RPMI8226 (cell line): Measurements from ENCODE around the gene CBFA2T3.
A peak's percentile ranks its signal among the peaks of the same experiment; 100 is the strongest.
"Not testable (repeated sequence)": the region's sequence is repeated elsewhere in the genome, so short reads cannot be mapped to it uniquely, and the experiment has no call there.

Experiments
- DNase-seq: peaks from one replicate; pipeline ENCODE4 v3.0.0-alpha.2; 2015

Gene CBFA2T3

GRCh38 chr16:88977018-88977811 lies at the start of gene CBFA2T3:
CBFA2T3 (minus strand) TSS chr16:88977207; CDS start chr16:88976807, 400 bp downstream.
- peak; percentile 90 for DNase-seq

GRCh38 chr16:89026121-89026612 lies 49.2 kb upstream of the CBFA2T3 start:
- peak; percentile 68 for DNase-seq

GRCh38 chr16:89025636-89026035 lies 48.6 kb upstream of the CBFA2T3 start:
- no peak for DNase-seq

- DNase-seq: no peak
These were observed 47.6 kb upstream of the CBFA2T3 start for GRCh38 chr16:89024546-89025060.

GRCh38 chr16:89023621-89024511 lies 46.9 kb upstream of the CBFA2T3 start:
- DNase-seq: no peak

- DNase-seq: no peak
These were observed 46.1 kb upstream of the CBFA2T3 start for GRCh38 chr16:89023151-89023551.

- DNase-seq: no peak
These were observed 45.2 kb upstream of the CBFA2T3 start for GRCh38 chr16:89022051-89022836.

GRCh38 chr16:89020925-89021595 lies 44.1 kb upstream of the CBFA2T3 start:
- DNase-seq: no peak

GRCh38 chr16:89020068-89020924 lies 43.3 kb upstream of the CBFA2T3 start:
- DNase-seq: no peak

GRCh38 chr16:89019511-89019910 lies 42.5 kb upstream of the CBFA2T3 start:
- no peak for DNase-seq

GRCh38 chr16:89018282-89019158 lies 41.5 kb upstream of the CBFA2T3 start:
- DNase-seq: no peak

GRCh38 chr16:89017543-89018281 lies 40.7 kb upstream of the CBFA2T3 start:
- DNase-seq: no peak

GRCh38 chr16:89016561-89016960 lies 39.6 kb upstream of the CBFA2T3 start:
- DNase-seq: not testable (repeated sequence)

GRCh38 chr16:89015271-89015859 lies 38.4 kb upstream of the CBFA2T3 start:
- DNase-seq: no peak

- no peak for DNase-seq
These were observed 37.6 kb upstream of the CBFA2T3 start for GRCh38 chr16:89014403-89015230.

- DNase-seq: no peak
These were observed 36.8 kb upstream of the CBFA2T3 start for GRCh38 chr16:89013692-89014402.

- DNase-seq: no peak
These were observed 36.1 kb upstream of the CBFA2T3 start for GRCh38 chr16:89013111-89013510.
